Activated naive CD4-positive, alpha-beta T cell (primary cell): ENCODE data around the gene PLCB4.
"Not testable (repeated sequence)": the region's sequence is repeated elsewhere in the genome, so short reads cannot be mapped to it uniquely, and the experiment has no call there.

Experiments
- DNase-seq, 4 experiments: peaks; one replicate each; lab custom pipeline; 2025; lab: John Stamatoyannopoulos, UW

PLCB4 gene

GRCh38 chr20:9142809-9143208 is 73.9 kb downstream of the PLCB4 start:
- DNase-seq = no peak

DNA sequence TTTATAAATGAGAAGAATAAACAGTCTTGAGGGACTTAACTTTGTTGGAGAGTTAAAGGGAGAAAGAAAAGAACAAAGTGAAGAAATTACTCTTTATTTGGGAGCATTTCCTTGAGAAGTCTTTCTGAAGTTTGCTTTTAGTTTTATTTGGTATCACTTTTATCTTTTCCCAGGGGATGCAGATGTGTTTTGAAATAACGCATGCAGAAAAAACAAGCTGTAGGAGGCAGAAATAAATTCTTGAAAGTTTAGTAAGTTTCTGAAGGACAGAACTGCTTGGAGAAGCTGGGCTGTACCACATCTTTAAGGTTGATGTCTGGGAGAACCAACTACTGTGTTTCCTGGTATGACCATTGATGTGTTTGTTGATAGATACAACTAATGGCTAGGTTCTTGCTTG is 75.0 kb downstream of the PLCB4 start:
- no peak for DNase-seq

DNA sequence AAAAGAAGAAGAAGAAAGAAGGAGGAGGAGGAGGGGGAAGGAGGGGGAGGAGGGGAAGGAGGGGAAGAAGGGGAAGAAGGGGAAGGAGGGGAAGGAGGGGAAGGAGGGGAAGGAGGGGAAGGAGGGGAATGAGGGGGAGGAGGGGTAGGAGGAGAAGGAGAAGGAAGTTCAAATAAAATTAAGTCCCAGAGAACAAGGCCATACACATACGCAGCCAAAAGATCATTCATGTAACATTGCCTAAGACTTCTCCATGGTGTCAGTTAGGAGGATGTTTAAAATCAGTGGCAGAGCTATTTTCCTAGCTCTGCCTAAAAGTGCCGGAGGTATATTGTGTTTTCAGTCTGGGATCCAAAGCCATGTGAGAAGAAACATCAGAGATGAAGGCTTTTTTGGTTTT is 75.8 kb downstream of the PLCB4 start:
- DNase-seq = no peak

- DNase-seq = no peak
Measured at GRCh38 chr20:9145142-9145541, 76.3 kb downstream of the PLCB4 start.

- DNase-seq = no peak
Measured at GRCh38 chr20:9146649-9147048, 77.8 kb downstream of the PLCB4 start.

- DNase-seq = no peak
Measured at GRCh38 chr20:9147547-9148024, 78.7 kb downstream of the PLCB4 start.

- DNase-seq = no peak
Measured at GRCh38 chr20:9148291-9148690, 79.4 kb downstream of the PLCB4 start.

GRCh38 chr20:9149087-9149486 is 80.2 kb downstream of the PLCB4 start:
- no peak for DNase-seq

GRCh38 chr20:9149796-9150195 is 80.9 kb downstream of the PLCB4 start:
- DNase-seq = no peak

- no peak for DNase-seq
Measured at GRCh38 chr20:9150679-9151078, 81.8 kb downstream of the PLCB4 start.

DNA sequence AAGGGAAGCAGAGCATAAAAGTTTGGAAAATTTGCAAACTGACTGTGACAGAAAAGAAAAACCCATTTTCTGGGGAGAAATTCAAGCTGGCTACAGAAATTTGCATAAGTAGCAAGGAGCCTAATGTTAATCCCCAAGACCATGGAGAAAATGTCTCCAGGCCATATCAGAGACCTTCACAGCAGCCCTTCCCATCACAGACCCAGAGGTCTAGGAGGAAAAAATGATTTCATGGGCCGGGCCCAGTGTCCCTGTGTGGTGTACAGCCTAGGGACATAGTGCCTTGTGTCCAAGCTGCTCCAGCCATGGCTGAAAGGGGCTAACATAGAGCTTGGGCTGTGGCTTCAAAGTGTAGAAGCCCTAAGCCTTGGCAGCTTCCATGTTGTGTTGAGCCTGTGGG is 83.3 kb downstream of the PLCB4 start:
- DNase-seq = not testable (repeated sequence)

GRCh38 chr20:9154464-9155024 is 85.7 kb downstream of the PLCB4 start:
- DNase-seq = no peak

- no peak for DNase-seq
Measured at GRCh38 chr20:9156529-9157280, 87.8 kb downstream of the PLCB4 start.

GRCh38 chr20:9160331-9160730 is 91.4 kb downstream of the PLCB4 start:
- DNase-seq = no peak

GRCh38 chr20:9160757-9161156 is 91.9 kb downstream of the PLCB4 start:
- no peak for DNase-seq

DNA sequence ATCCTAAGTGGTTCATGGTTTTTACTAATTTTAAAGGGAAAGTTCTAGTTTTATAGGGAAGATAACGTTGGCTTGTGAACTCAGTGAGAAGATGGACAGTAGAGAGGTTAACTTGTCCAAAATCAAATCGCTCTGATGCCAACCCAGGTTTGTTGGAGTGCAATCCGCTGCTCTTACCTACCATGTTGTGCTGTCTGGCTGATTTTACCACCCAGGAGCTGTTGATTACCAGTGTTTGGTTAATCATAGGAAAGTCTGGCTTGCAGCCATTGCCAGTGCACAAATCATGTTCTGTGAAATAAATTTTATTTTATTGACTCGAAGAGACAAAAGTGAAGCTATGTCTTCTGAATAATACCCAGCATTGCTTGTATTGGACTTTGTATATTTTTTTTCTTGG is 92.4 kb downstream of the PLCB4 start:
- no peak for DNase-seq

DNA sequence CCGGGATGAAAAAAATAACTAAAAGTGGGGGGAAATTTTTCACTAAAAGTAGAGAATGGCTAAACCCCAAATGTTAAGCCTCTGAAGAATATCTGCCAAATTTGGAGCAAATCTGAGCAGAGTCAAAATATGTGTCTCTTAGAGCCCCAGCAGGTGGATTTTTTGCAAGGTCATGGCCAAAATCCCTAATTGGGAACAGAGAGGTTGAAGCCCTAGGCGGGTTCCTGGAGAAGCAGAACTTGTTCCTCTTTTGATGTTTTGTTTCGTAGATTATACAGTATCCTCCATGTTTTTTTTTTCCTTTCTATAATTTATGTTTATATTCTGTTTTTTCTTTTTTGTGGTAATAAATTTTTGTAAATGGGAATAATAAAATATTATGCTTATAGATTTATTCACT is 94.4 kb downstream of the PLCB4 start:
- no peak for DNase-seq

- no peak for DNase-seq
Measured at GRCh38 chr20:9163995-9164394, 95.1 kb downstream of the PLCB4 start.

- no peak for DNase-seq
Measured at GRCh38 chr20:9165261-9165660, 96.4 kb downstream of the PLCB4 start.

DNA sequence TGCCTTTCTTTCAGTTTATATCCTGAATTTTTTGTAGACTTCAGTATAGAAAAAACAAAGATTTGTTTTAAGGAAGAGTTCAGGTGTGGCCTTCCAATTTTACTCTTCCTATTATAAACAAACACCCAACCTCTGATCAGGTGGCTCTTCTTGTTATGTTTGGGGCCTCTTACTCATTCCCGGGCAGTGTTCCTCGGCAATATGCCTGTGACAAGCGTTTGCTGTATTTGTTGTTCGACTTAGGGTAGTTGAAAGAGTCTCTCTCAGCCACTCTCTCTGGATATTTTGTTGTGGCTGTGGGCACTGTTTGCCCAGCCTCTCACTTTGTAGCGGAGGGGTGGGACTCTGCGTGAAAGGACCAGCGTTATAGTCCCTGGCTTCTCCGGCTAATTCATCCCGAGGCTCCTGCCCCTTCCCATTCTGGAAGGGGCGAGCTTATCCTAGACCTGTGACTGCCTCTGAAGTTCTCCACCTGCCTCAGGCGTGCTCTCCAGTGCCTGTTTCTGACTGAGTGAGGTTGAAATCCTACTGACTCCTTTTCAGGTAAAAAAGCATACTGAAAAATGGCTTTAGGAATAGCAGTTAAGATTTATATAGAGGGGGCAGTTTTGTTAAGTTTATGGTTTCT is 97.4 kb downstream of the PLCB4 start:
- DNase-seq = no peak

DNA sequence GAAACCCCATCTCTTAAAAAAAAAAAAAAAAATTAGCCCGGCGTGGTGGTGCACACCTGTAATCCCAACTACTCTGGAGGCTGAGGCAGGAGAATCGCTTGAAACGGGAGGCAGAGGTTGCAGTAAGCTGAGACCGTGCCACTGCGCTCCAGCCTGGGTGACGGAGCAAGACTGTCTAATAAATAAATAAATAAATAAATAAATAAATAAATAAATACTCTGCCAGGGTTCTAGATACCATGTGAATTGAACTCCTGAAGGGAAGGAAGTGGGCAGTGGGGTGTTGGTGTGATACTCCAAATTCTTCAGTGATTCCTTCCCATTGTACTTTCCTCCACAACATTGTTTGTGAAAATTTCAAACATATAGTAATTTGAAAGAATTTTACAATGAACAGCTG is 100.5 kb downstream of the PLCB4 start:
- no peak for DNase-seq

GRCh38 chr20:9172851-9173250 is 104.0 kb downstream of the PLCB4 start:
- DNase-seq = no peak

- no peak for DNase-seq
Measured at GRCh38 chr20:9177278-9177677, 108.4 kb downstream of the PLCB4 start.
